Activated T-cell treated with anti-CD3 and anti-CD28 coated beads, Interleukin-2, amount 50 U/mL, for 1 hour (primary cell): ENCODE results near the gene ZFYVE9.
A peak's percentile ranks its signal among the peaks of the same experiment; 100 is the strongest.
"Not testable (repeated sequence)": the region's sequence is repeated elsewhere in the genome, so short reads cannot be mapped to it uniquely, and the experiment has no call there.

Source experiments
- DNase-seq: peaks from one replicate; pipeline ENCODE4 v3.0.0-alpha.2; 2020

The ZFYVE9 gene

GRCh38 chr1:52352690-52353089 is 210.8 kb downstream of the ZFYVE9 start:
- DNase-seq = no peak

- DNase-seq = no peak
Observed at GRCh38 chr1:52355436-52355835, 213.5 kb downstream of the ZFYVE9 start.

- no peak for DNase-seq
Observed at GRCh38 chr1:52355847-52356505, 214.1 kb downstream of the ZFYVE9 start.

- no peak for DNase-seq
Observed at GRCh38 chr1:52356818-52357355, 215.0 kb downstream of the ZFYVE9 start.

- no peak for DNase-seq
Observed at GRCh38 chr1:52357397-52357796, 215.5 kb downstream of the ZFYVE9 start.

- no peak for DNase-seq
Observed at GRCh38 chr1:52358851-52359497, 217.1 kb downstream of the ZFYVE9 start.

GRCh38 chr1:52359676-52360594 is 218.0 kb downstream of the ZFYVE9 start:
- no peak for DNase-seq

- no peak for DNase-seq
Observed at GRCh38 chr1:52360595-52360968, 218.7 kb downstream of the ZFYVE9 start.

- DNase-seq = no peak
Observed at GRCh38 chr1:52364235-52364839, 222.4 kb downstream of the ZFYVE9 start.

GRCh38 chr1:52365071-52365745 is 223.3 kb downstream of the ZFYVE9 start:
- DNase-seq = no peak

- DNase-seq = peak; percentile 99
Observed at GRCh38 chr1:52365746-52366516, 224.0 kb downstream of the ZFYVE9 start, which contains the start of gene CC2D1B. Gene CC2D1B, minus strand, starts transcription at chr1:52366205. Its CDS starts 1,585 bp downstream, at chr1:52364620.

- no peak for DNase-seq
Observed at GRCh38 chr1:52366517-52366827, 224.6 kb downstream of the ZFYVE9 start.

- DNase-seq = no peak
Observed at GRCh38 chr1:52367272-52367671, 225.4 kb downstream of the ZFYVE9 start.

GRCh38 chr1:52368383-52369172 is 226.7 kb downstream of the ZFYVE9 start:
- DNase-seq = peak; percentile 65

- not testable (repeated sequence) for DNase-seq
Observed at GRCh38 chr1:52369851-52370250, 228.0 kb downstream of the ZFYVE9 start.

- DNase-seq = no peak
Observed at GRCh38 chr1:52385376-52385775, 243.5 kb downstream of the ZFYVE9 start.

GRCh38 chr1:52386458-52386857 is 244.6 kb downstream of the ZFYVE9 start:
- no peak for DNase-seq

- DNase-seq = no peak
Observed at GRCh38 chr1:52393174-52393573, 251.3 kb downstream of the ZFYVE9 start.
